ENCODE results near the gene MAMDC2. TPM values are rescaled to one million over a fixed set of nuclear protein-coding genes. Genes with fewer than 3 reads are reported as not detected.
A peak's percentile ranks its signal among the peaks of the same experiment; 100 is the strongest.

MAMDC2 gene
- total RNA-seq, 1 experiment from 2014 or later = 4.6 TPM

DNA sequence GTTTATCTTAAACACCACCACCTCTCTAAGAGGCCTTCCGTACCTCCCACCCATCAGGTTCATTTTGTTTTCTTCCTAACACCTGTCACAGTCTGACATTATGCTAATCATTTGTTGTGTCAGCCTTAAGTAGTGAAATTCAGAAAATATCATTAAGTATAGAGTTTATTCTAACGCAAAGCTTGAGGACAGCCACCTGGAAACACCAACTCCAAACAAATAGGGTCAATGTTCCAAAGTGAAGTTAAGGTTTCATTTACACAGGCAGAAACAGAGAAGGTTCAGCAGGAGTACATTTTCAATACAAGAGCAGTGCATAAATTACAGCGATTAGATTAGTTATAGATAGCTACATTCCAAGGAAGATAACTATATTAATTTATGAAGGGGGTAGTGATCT is 213.9 kb downstream of the MAMDC2 start:
- Histone ChIP-seq H3K27me3 (ENCODE audit: insufficient read depth, low read length) (no peaks in the 10 kb centered on the region), H3K27ac (ENCODE audit: insufficient read length, low read depth, low read length) (no peak overlapping the region), H3K4me1 (ENCODE audit: insufficient read depth, low read length) (no peaks in the 10 kb centered on the region), H2BK20ac (ENCODE audit: low read depth, low read length, poor library complexity, severe bottlenecking) (no peak overlapping the region), H2BK5ac (ENCODE audit: insufficient read length, low read length) (no peak overlapping the region), H3K79me2 (ENCODE audit: insufficient read depth, low read length) (peaks cover 16% of the 10 kb centered on the region; the same call in 1 of the 2 replicates), H2BK120ac (ENCODE audit: low read depth, low read length, poor library complexity, severe bottlenecking) (no peak overlapping the region), H3K9me3 (ENCODE audit: control insufficient read depth, low read depth, low read length) (no peaks in the 10 kb centered on the region), H2AFZ (ENCODE audit: low read length) (no peak overlapping the region), H4K91ac (ENCODE audit: insufficient read length, low read depth, low read length) (no peak overlapping the region), H4K8ac (replicated peaks; ENCODE audit: insufficient read length, low read depth, low read length) (no peak overlapping the region), H3K4me2 (ENCODE audit: insufficient read depth, insufficient read length, low read length) (no peak overlapping the region), H2BK12ac (ENCODE audit: insufficient read length, low read depth, low read length) (no peak overlapping the region), H3K18ac (ENCODE audit: insufficient read length, low read depth, low read length) (no peak overlapping the region), H3K23ac (ENCODE audit: insufficient read length, low read depth, low read length) (no peak overlapping the region), H4K5ac (ENCODE audit: insufficient read length, low read depth, low read length) (no peak overlapping the region), H3T11ph (ENCODE audit: low read length) (no peak overlapping the region), H3K4ac (ENCODE audit: low read depth, low read length) (no peak overlapping the region), H4K20me1 (ENCODE audit: control insufficient read depth, insufficient read depth, insufficient read length) (no peaks in the 10 kb centered on the region), H3K14ac (ENCODE audit: insufficient read depth, low read length) (no peak overlapping the region), H3K9ac (ENCODE audit: extremely low read depth, insufficient read length, low read length) (no peak overlapping the region), H3K79me1 (ENCODE audit: insufficient read depth, low read depth, low read length, poor library complexity, severe bottlenecking) (peaks cover 9% of the 10 kb centered on the region), H2BK15ac (ENCODE audit: low read depth, low read length) (no peak overlapping the region), H3K56ac (ENCODE audit: insufficient read length, low read depth, low read length) (no peak overlapping the region), H3K23me2 (ENCODE audit: insufficient read length, low read depth, low read length, poor library complexity, severe bottlenecking) (peaks cover 4% of the 10 kb centered on the region), H2AK5ac (ENCODE audit: insufficient read length, low read length) (no peak overlapping the region)
- Mint-ChIP-seq H3K27me3 (ENCODE audit: low read depth) (peaks cover 2% of the 10 kb centered on the region; the same call in 1 of the 2 replicates), H3K27ac (no peak overlapping the region), H3K4me3 (0 out of 5 replicates have a peak overlapping the region, but pooled peaks have one; percentile 2 to 3), H3K9me3 (no peaks in the 10 kb centered on the region), H3K4me1 (peaks cover 39 to 41% of the 10 kb centered on the region in 2 experiments), H3K36me3 (ENCODE audit: insufficient read depth in 1 of 3, low read depth in 3 of 3) (peaks cover 14 to 18% (median 16%) of the 10 kb centered on the region in 3 experiments)
- TF ChIP-seq CTCF (conservative IDR thresholded peaks at IDR 0.05) = no peak
- no peak for DNase-seq
- WGBS (ENCODE audit: extremely low coverage, insufficient read length, low lambda C conversion rate) = no CpG with 5 or more reads among the region's 3 CpGs
